Measurements from ENCODE around the gene GPR62. TPM values are rescaled to one million over a fixed set of nuclear protein-coding genes. Genes with fewer than 3 reads are reported as not detected.

The GPR62 gene
- total and polyA plus RNA-seq, 2 of the 8 experiments (the other 6 are each of a cell fraction or from before 2014, with no cell fraction given): 0.22 to 0.29 TPM

- TF ChIP-seq SIN3A (conservative IDR thresholded peaks at IDR 0.05 in 1 of 2, IDR thresholded peaks at IDR 0.05 in 1 of 2; ENCODE audit: low read depth in 1 of 2, low read length in 2 of 2): 0 out of 4 replicates have a peak, but pooled peaks have one; percentile 47 to 52
- TF ChIP-seq BACH1 (IDR thresholded peaks at IDR 0.05; ENCODE audit: low read length): no peak
- Histone ChIP-seq H3K4me2 (ENCODE audit: insufficient read depth in 1 of 2, low read depth in 2 of 2, low read length in 2 of 2) (no peak overlapping the region), H2BK15ac (ENCODE audit: low read length) (no peak overlapping the region), H3K23me2 (ENCODE audit: low read depth, low read length) (no peaks in the 10 kb centered on the region), H2AFZ (ENCODE audit: low read length) (no peak overlapping the region), H3K9me3 (ENCODE audit: insufficient read depth in 2 of 2, low read depth in 1 of 2, low read length in 1 of 2) (no peaks in the 10 kb centered on the region), H2BK20ac (ENCODE audit: low read length) (no peak overlapping the region), H3K4me3 (ENCODE audit: extremely low read depth in 1 of 4, insufficient read depth in 2 of 4, low read depth in 3 of 4, low read length in 4 of 4) (no peak overlapping the region), H4K8ac (ENCODE audit: extremely low read depth, insufficient read depth, low read length) (no peak overlapping the region), H4K91ac (replicated peaks; ENCODE audit: insufficient read length, low read length) (no peak overlapping the region), H3K23ac (ENCODE audit: insufficient read length) (no peak overlapping the region), H3K79me1 (ENCODE audit: low read depth, low read length) (no peaks in the 10 kb centered on the region), H3K4me1 (replicated peaks in 1 of 4; ENCODE audit: control insufficient read depth in 3 of 4, insufficient read depth in 4 of 4, low read length in 3 of 4) (no peaks in the 10 kb centered on the region), H2BK5ac (ENCODE audit: low read depth, low read length) (no peak overlapping the region), H3K18ac (ENCODE audit: extremely low read depth, low read length) (no peak overlapping the region), H4K5ac (ENCODE audit: insufficient read length, low read depth, low read length) (no peak overlapping the region), H3K4ac (replicated peaks; ENCODE audit: insufficient read length, low read depth, low read length) (no peak overlapping the region), H3K14ac (ENCODE audit: insufficient read length) (no peak overlapping the region), H2AK5ac (ENCODE audit: low read depth, low read length) (no peak overlapping the region), H3K27ac (ENCODE audit: low read depth, low read length) (no peak overlapping the region), H4K20me1 (replicated peaks in 1 of 2; ENCODE audit: control insufficient read depth in 1 of 2, insufficient read depth in 2 of 2, low read length in 2 of 2) (peaks cover 0 to 14% of the 10 kb centered on the region in 2 experiments), H3K79me2 (ENCODE audit: control insufficient read depth in 1 of 2, insufficient read depth in 2 of 2, low read length in 2 of 2) (no peaks in the 10 kb centered on the region), H3K9ac (replicated peaks in 1 of 4; ENCODE audit: extremely low read depth in 1 of 4, low read depth in 3 of 4, low read length in 3 of 4) (no peak overlapping the region; a peak in 1 of 7 replicates), H2BK120ac (replicated peaks; ENCODE audit: low read depth, low read length) (no peak overlapping the region), H3K56ac (replicated peaks; ENCODE audit: insufficient read length, low read depth, low read length) (no peak overlapping the region), H2BK12ac (ENCODE audit: low read depth, low read length) (no peak overlapping the region), H3K36me3 (ENCODE audit: control insufficient read depth in 2 of 4, insufficient read depth in 4 of 4, low read length in 3 of 4) (peaks cover 7 to 16% (median 14%) of the 10 kb centered on the region in 4 experiments; a peak in 5 of 8 replicates), H3K27me3 (replicated peaks in 1 of 4; ENCODE audit: control insufficient read depth in 3 of 4, extremely low read depth in 1 of 4, insufficient read depth in 3 of 4, low read length in 3 of 4) (no peaks in the 10 kb centered on the region)
- DNase-seq (ENCODE audit: low read depth in 1 of 2, low spot score in 2 of 2): no peak
- FAIRE-seq: no peak
- ChIA-PET POLR2A (ENCODE audit: partially characterized antibody) (interaction anchor here (1.0 to 1.7 kb wide), 3 partner anchors 9 to 12 kb away, joined by 3 to 4 read pairs (median 3); partner anchors contain the start of gene RRP9), CTCF (ENCODE audit: partially characterized antibody) (interaction anchor here (0.6 to 1.1 kb wide), 2 partner anchors 44 to 815 kb away, joined by 3 read pairs; partner anchors contain the start of gene ABHD14B)
- 90% methylated on average over 5 of the region's 5 CpGs; no CpG with 5 or more reads in 1 of the 2 experiments for WGBS, 2 experiments (ENCODE audit: extremely low coverage in 1 of 2, insufficient coverage in 1 of 2, insufficient read length in 1 of 2, insufficient replicate concordance in 2 of 2, low coverage in 1 of 2, low lambda C conversion rate in 2 of 2, missing lambda C conversion rate in 1 of 2)
Measured at GRCh38 chr3:51929420-51930003, 25.7 kb upstream of the GPR62 start.

Measured in H1 (cell line).